ACC112 (cell line): ENCODE data around the gene CBY2.

ENCODE experiments used
- H2AFZ ChIP-seq: fragments of 200-600 bp; sonication (generic); one replicate; pipeline ENCODE4 v1.6.0; 2017; ENCODE audit warnings: antibody characterized with exemption, low read length; ENCODE audit not compliant: unreplicated experiment
- H3K27ac ChIP-seq: fragments of 200-600 bp; sonication (generic); 2 replicates; pipeline ENCODE4 v1.5.1; 2014; ENCODE audit warnings: low read depth, mild to moderate bottlenecking, antibody characterized with exemption, low read length, moderate library complexity
- H3K27me3 ChIP-seq: fragments of 200-600 bp; sonication (generic); 2 replicates; pipeline ENCODE4 v1.6.1; 2014; ENCODE audit warnings: mild to moderate bottlenecking, antibody characterized with exemption, low read length, moderate library complexity, mixed read lengths; ENCODE audit not compliant: insufficient read depth
- H3K36me3 ChIP-seq: fragments of 200-600 bp; sonication (generic); 2 replicates; pipeline ENCODE4 v1.6.1; 2016; ENCODE audit warnings: mild to moderate bottlenecking, antibody characterized with exemption, low read length, moderate library complexity, mixed read lengths; ENCODE audit not compliant: insufficient read depth
- H3K4me1 ChIP-seq: fragments of 200-600 bp; sonication (generic); one replicate; pipeline ENCODE4 v1.6.1; 2016; ENCODE audit warnings: low read length, mixed read lengths; ENCODE audit not compliant: insufficient read depth, unreplicated experiment, control insufficient read depth
- H3K4me3 ChIP-seq: fragments of 200-600 bp; sonication (generic); 2 replicates; pipeline ENCODE4 v1.5.1; 2014; ENCODE audit warnings: mild to moderate bottlenecking, low read depth, low read length
- H3K79me2 ChIP-seq: fragments of 200-600 bp; sonication (generic); one replicate; pipeline ENCODE4 v1.6.0; 2016; ENCODE audit warnings: low read length; ENCODE audit not compliant: control insufficient read depth, unreplicated experiment, insufficient read depth

The CBY2 gene

DNA sequence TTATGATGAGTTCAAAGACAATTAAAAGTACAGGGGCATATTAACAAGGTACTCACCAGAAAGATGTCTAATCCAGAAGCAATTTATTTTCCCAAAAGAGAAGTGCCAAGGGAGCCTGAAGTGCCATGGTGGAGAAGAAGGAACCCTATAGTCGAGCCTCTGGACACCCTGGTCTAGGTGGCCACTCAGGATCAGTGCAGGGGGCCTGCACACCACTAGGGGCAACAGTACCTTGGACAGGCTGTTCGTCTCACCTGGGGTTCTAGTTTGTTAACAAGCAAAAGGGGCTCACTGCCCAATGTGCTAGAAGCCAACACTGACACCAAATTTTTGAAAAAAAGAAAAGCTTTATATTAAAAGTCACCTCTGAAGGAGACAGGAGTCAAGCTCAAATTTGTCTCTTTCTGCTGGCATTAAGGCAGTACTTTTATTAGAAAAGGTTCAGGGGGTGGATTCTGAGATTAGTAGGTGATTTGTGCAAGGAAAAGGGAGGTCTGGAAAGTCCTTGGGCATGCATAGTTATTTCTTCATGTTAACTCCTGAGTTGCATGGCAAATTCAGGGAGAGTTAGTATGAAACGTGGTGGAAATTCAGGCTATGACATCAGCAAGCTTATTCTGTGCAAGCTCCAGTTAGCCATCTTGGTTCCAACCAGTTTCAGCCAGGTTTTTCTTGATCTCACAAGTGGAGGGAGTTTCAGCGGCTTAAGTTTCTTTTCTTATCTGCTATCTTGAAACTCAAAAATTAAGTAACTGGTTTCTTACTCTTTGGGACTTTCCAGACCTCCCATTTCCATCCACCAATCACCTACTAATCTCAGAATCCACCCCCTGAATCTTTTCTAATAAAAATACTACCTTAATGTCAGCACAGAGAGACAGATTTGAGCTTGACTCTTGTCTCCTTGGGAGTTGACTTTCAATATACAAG is 884 bp upstream of the CBY2 start:
- H2AFZ ChIP-seq, result no peak overlapping the region
- H3K36me3 ChIP-seq, result no peaks in the 10 kb centered on the region
- no peaks in the 10 kb centered on the region for H3K4me1 ChIP-seq
- no peak overlapping the region for H3K27ac ChIP-seq
- peaks cover 76% of the 10 kb centered on the region for H3K27me3 ChIP-seq
- H3K79me2 ChIP-seq, result no peaks in the 10 kb centered on the region
- H3K4me3 ChIP-seq, result no peak overlapping the region

DNA sequence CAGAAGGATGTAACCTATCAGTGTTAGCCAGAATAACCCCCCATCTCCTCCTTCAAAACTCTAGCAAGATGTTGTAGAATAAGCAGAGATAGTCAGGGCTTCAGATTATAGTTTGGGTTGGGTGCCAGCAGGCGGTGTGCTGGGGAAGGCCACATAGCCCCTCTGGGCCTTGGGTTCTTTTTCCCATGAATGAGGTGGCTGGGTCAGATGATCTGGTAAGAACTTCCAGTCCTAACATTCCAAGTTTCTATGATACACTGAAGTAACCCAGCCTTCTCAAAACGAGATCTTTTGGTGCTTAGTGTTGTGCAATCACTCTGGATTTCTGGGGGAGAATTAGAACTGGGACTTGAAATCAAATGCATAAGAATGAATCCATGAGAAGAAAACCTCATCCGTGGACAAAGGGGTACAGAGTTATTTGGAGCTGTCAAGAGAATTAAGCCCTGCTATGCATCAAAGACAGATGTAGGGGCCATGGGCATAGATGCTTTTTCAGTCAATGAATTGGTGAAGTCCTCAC is 810 bp downstream of the CBY2 start:
- H3K27me3 ChIP-seq, result peaks cover 93% of the 10 kb centered on the region
- no peak overlapping the region for H3K4me3 ChIP-seq
- H3K4me1 ChIP-seq, result no peaks in the 10 kb centered on the region
- no peak overlapping the region for H2AFZ ChIP-seq
- no peaks in the 10 kb centered on the region for H3K79me2 ChIP-seq
- H3K27ac ChIP-seq, result no peak overlapping the region
- no peaks in the 10 kb centered on the region for H3K36me3 ChIP-seq

DNA sequence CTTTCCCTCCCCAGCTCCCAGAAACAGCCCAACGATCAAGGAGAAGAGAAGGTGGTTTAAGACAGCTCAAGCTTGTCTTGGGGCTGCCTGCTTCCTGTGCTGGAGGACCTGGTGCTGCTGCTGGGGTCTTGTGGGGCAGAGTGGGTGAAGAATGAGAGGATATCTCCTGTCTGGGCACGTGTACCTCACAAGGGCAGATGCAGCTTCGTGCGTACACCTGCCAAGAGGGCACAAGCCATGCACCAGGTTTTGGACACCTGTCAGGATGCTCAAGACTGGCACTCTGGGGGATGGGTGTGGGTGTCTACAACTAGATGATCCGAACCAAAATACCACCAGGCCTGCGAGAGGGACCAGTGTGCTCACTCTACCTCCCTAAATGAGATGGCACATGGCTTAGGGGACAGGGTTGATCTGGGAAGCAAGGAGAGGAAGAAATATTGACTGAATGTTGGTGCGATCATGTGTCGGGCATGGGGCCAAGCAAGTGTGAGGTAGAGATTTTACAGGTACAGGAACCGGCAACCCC is 2.2 kb downstream of the CBY2 start:
- Histone ChIP-seq H3K36me3 (no peaks in the 10 kb centered on the region), H3K27ac (no peak overlapping the region), H3K4me3 (no peak overlapping the region), H3K4me1 (no peaks in the 10 kb centered on the region), H3K27me3 (peaks cover 85% of the 10 kb centered on the region), H3K79me2 (no peaks in the 10 kb centered on the region), H2AFZ (no peak overlapping the region)

DNA sequence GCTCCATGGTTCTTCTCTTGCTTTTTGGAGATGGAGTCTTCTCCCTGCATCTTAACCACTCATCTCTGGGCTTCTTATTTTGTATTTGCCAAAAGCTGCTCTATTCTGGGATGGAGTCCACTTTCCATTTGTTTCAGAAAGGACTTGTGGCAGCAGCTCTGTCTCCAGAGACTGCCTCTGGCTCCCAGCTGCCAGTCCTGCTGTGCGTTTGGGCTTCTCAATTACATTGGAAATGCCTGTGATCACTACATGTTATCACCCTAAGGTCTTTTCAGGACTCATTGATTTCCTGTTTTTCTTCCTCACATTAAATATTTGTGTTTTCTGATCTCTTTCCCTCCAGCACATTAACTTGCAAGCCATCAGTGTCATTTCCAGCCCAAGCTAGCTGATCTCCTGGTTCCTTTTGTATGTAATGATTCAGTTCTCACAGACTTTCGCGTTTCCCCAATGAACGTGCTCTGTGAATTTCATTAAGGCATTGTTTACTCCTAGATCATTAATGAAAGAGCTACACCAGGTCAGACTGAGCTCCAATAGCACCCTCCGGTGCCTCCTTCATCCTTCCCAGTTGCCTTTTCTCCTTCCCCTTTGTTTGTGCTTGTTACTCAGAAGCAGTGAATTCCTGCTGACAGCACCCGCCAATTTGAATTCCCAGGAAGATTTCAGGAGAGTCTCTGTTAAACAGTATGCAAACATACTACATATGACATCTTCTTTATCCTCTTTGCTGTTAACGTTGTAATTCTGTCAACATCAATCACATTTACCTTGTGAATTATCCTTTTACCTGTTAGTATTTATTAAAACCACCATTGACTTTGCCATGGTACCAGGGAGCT is 3.0 kb downstream of the CBY2 start:
- Histone ChIP-seq H3K4me1 (no peaks in the 10 kb centered on the region), H3K79me2 (no peaks in the 10 kb centered on the region), H3K27me3 (peaks cover 79% of the 10 kb centered on the region), H3K27ac (no peak overlapping the region), H3K4me3 (no peak overlapping the region), H2AFZ (no peak overlapping the region), H3K36me3 (no peaks in the 10 kb centered on the region)

DNA sequence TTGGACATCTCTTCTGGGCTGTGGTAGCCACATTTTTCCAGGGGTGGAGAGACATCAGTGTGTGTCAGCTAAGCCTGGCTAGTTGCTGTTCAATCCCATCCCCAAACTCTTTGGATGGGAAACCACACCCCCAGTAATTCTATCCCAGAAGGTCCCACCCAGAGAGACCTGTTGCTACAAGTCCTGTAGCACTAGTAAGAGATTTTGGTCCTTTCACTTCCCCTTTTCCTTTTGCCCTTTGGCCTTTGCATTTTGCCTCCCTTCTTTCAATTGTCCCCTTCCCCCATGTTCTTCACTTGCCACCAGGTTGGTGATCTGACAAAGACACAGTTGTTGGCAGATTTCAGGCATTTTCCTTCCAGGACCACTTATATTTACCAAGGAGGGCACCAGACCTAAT is 3.8 kb downstream of the CBY2 start:
- Histone ChIP-seq H3K4me1 (no peaks in the 10 kb centered on the region), H2AFZ (no peak overlapping the region)

DNA sequence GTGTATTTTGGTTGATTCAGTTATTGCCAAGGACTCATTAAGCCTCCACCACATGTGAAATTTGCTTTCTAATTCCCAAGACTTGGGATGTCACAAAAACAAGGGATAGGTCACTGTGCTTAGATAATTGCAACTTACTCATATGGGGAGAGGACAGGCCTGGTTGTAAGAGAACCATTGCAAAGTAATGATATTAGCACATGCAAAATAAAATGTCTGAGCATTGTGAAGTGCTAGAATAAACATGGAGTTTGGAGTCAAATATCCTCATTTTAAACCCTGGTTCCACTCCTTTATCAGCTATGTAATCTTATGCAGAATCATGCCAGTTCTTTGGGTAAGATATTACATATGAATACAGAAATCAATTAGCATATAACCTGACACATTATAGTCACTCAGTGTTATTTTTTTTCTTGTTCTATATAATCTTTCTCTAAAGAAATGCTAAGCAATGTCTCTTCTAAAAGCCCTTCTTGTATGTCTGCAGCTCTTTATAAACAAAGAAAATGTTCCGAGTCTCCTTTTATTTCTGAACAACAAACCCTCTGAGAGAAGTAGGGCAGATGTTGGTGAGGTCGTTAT is 5.5 kb downstream of the CBY2 start:
- H3K27ac ChIP-seq, result no peak overlapping the region
- no peak overlapping the region for H2AFZ ChIP-seq
- no peak overlapping the region for H3K4me3 ChIP-seq
- H3K79me2 ChIP-seq, result no peaks in the 10 kb centered on the region
- no peaks in the 10 kb centered on the region for H3K36me3 ChIP-seq
- no peaks in the 10 kb centered on the region for H3K4me1 ChIP-seq
- H3K27me3 ChIP-seq, result peaks cover 66% of the 10 kb centered on the region

More for the DNA sequence above, 3.8 kb downstream of the CBY2 start:
- Histone ChIP-seq H3K27me3 (peaks cover 73% of the 10 kb centered on the region), H3K27ac (no peak overlapping the region), H3K4me3 (no peak overlapping the region), H3K79me2 (no peaks in the 10 kb centered on the region), H3K36me3 (no peaks in the 10 kb centered on the region)

DNA sequence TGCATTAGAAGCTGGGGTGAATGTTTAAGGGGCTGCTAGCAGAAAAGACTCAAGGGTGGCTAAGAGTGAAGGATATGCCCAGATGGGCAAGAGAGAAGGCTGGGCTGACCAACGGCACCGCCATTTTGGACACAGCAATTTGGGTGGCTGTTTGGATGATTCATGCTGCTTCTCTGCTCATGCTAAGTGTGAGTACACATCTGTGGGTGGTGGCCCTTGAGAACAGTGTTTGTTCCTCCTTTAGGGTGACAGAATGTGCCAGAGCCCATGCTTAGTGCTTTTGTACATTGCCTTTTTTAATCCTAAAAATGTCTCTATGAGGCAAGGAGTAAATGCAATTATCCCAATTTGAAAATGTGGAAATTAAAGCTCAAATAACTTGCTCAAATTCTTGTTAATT is 9.8 kb downstream of the CBY2 start:
- Histone ChIP-seq H3K36me3 (no peaks in the 10 kb centered on the region), H3K4me3 (no peak overlapping the region), H3K27me3 (peaks cover 43% of the 10 kb centered on the region)

DNA sequence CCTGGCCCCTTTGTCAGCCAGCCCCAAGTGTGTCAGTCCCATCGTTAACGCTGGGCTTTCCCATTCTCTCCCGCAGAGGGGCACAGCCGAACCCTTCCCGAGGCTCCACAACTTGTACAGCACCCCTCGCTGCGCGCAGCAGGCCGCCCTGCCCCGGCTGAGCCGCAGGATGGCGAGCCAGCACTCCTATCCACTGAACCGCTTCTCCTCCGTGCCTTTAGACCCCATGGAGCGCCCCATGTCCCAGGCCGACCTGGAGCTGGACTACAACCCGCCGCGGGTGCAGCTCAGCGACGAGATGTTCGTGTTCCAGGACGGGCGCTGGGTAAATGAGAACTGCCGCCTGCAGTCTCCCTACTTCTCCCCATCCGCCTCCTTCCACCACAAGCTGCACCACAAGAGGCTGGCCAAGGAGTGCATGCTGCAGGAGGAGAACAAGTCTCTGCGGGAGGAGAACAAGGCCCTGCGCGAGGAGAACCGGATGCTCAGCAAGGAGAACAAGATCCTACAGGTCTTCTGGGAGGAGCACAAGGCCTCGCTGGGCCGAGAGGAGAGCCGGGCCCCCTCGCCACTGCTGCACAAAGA is 11.1 kb downstream of the CBY2 start:
- no peak overlapping the region for H3K27ac ChIP-seq
- H3K36me3 ChIP-seq, result no peaks in the 10 kb centered on the region
- no peaks in the 10 kb centered on the region for H3K79me2 ChIP-seq
- H3K4me3 ChIP-seq, result no peak overlapping the region
- H2AFZ ChIP-seq, result no peak overlapping the region
- peaks cover 37% of the 10 kb centered on the region for H3K27me3 ChIP-seq
- no peaks in the 10 kb centered on the region for H3K4me1 ChIP-seq

More for the DNA sequence above, 9.8 kb downstream of the CBY2 start:
- Histone ChIP-seq H3K4me1 (no peaks in the 10 kb centered on the region), H2AFZ (no peak overlapping the region), H3K27ac (no peak overlapping the region), H3K79me2 (no peaks in the 10 kb centered on the region)

DNA sequence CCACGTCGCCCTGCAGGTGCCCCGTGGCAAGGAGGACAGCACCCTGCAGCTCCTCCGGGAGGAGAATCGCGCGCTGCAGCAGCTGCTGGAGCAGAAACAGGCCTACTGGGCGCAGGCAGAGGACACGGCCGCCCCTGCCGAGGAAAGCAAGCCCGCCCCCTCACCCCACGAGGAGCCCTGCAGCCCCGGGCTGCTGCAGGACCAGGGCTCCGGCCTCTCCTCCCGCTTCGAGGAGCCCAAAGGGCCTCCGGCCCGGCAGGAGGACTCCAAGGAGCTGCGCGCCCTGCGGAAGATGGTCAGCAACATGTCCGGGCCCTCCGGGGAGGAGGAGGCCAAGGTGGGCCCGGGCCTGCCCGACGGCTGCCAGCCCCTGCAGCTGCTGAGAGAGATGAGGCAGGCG is 11.6 kb downstream of the CBY2 start:
- Histone ChIP-seq H3K27me3 (peaks cover 42% of the 10 kb centered on the region), H3K4me1 (no peaks in the 10 kb centered on the region), H3K27ac (no peak overlapping the region), H2AFZ (no peak overlapping the region), H3K4me3 (no peak overlapping the region), H3K36me3 (no peaks in the 10 kb centered on the region), H3K79me2 (no peaks in the 10 kb centered on the region)

DNA sequence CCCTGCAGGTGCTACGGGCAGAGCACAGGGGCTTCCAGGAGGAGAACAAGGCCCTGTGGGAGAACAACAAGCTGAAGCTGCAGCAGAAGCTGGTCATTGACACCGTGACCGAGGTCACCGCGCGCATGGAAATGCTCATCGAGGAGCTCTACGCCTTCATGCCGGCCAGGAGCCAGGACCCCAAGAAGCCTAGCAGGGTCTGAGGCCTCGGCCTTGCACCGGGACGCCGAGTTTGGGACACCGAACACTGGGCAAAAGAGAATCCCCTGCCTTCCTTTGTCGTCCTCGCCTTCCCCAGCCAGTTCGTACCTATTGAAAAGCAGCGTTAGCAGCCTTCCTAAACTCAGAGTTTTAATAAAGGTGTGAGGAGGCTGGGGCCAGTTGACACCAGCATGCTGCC is 12.1 kb downstream of the CBY2 start:
- H3K27me3 ChIP-seq, result peaks cover 42% of the 10 kb centered on the region

More for the DNA sequence above, 12.1 kb downstream of the CBY2 start:
- Histone ChIP-seq H3K4me1 (no peaks in the 10 kb centered on the region), H3K79me2 (no peaks in the 10 kb centered on the region), H3K4me3 (no peak overlapping the region), H2AFZ (no peak overlapping the region), H3K36me3 (no peaks in the 10 kb centered on the region), H3K27ac (no peak overlapping the region)
